ENCODE data around the gene NFYA.

The NFYA gene

DNA sequence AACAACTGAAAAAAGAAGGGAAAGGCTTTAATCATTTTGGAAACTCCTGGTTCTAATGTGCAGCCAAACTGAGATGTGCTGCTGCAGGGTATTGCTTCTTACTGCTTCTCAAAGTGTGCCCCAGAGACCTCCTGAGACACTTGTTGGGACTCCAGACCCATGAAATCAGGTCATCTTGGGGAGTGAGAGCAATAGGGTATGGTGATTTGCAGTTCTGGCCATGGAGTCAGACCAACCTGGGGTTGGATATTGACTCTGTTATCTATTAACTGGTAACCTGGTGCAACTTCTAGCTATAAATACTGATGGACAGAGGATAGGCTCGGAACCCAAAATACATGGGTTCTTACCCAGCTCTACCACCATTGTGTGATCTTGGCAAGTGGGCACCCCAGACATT, 26.7 kb upstream of the NFYA start:
- no peak for DNase-seq (ENCODE audit: low read depth in 2 of 2)

DNA sequence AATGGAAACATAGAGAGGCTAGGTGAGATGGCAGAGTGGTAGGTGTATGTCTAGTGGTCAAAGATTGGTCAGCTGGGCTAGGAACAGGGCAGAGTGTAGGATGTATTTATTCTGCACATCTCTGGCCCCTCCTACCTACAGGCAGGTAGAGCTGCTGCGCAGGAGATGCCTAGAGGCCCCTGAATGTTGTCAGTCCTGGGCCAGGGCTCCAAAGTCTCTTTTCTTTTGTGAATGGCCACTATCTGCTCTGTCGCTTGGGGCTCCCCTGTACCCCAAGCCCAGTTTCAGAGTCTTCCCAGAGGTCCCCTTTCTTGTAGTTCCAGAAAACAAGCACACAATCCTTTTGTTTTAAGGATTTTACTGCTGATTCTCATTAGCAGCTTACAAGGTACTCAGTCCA, 25.5 kb upstream of the NFYA start:
- no peak for DNase-seq (ENCODE audit: low read depth in 2 of 2)

DNA sequence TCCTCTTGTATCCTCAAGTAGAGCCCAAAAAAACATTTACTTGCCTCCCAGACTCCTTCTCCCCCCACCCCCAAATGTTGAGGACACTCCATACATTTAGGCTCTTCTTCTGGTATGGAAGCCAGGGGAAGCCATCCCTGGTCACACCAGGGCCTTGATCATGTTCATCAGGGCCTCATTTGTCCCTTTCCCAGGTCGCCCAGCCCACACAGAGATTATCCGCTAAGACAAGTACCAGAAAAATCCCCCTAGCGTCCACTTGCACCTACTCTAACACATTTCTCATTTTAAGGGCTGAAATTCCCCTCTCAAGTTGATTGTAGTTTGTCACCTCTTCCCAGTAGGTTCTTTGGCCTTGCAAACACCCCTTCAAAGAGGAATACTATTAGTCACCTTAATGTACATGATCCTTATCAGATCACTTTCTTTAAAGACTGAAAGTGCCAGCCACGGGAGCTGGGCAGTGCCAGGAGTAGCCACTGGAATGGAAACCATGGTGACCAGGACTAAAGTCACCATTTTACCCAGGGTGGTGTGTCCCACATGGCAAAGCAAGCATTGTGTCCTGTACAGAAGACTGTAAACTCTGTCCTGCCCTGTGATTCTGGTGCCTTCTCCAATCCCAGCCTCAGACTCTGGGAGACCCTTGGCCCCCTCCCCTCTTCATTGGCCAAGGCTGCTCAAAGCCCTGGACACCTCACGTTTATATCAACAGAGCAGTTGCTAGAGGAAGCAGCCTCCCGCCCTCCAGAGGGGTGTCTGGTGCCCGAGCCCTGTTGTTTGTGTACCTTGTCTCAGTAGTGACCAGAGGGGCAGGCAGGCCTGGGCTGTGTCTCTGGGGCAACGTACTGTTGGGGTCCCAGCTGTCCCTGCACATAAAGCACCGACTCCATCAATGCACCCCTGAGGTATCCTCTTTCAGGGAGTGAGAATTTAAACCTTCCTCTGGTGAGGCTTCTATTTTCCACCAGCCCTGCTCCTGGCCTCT, 24.7 kb upstream of the NFYA start:
- no peak for DNase-seq (ENCODE audit: low read depth in 2 of 2)

DNA sequence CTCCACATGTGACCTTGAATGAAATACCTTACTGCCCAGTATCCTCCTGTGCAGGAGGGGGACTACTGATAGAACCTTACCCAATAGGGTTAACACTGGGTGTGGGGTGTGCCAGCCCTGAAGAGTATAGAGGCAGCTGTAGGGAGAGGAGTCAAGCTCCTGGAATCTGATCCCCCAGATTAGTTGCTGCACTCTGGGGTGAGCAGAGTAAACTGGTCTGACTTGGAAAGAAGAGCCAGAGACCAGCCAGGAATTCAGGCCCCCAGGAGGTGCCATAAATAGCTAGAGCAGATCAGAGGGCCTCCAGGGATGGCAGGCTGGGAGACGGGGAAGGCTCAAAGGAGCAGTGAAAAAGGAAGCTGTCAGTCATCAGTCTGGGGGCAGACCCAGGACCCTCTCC, 23.3 kb upstream of the NFYA start:
- DNase-seq (ENCODE audit: low read depth in 2 of 2): no peak

DNA sequence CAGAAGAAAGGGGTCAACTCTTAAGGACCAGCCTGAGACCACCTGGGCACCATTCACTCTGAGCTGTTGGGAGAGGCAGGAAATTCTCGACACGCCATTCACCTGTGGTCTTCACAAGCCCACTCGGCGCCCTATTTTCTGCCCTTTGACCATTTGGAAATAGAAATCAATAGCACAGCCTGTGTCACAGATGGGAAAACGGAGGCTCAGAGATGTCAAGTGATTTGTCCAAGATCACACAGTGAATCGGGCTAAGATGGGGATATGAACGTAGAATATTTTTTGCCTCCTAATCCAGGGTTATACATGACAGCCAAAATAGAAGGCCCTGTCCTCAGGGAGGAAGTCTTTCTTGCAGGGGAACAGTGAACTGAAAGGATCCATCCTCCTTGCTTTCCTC, 22.8 kb upstream of the NFYA start:
- no peak for DNase-seq (ENCODE audit: low read depth in 2 of 2)

DNA sequence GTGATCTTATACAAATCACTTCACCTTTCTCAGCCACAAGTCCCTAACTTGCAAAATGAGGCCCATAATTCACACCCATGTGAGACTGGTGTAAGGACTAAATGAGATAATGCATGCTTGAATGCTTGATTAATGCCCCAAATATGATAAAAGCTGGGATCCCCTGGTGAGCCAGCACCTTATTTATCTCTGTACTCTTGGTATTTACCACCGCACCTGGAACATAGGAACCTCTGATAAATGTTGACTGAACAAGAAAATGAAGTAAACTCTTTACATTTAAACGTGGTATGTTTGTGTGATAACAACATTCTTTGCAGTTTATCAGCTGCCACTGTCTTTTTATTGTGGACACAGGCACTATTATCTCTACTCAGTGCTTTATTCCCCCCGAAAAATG, 22.2 kb upstream of the NFYA start:
- no peak for DNase-seq (ENCODE audit: low read depth in 2 of 2)

DNA sequence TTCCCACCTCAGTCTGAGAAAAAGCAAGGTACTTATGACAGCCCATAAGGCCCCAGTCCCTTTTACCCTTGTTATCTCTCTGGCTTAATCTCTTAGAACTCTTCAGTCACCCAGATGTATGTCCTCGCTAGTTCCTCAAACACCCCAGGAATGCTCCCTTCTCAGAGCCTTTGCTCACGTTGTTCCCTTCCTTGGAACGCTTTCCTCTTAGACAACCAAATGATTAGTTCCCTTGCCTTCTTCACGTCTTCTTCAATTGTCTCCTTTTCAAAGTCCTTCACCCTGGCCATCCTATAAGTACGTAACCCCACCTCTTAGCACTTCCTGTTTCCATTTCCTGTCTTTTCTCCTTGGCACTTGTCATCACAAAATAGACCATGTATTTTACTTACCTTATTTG, 20.9 kb upstream of the NFYA start:
- DNase-seq (ENCODE audit: low read depth in 2 of 2): no peak

DNA sequence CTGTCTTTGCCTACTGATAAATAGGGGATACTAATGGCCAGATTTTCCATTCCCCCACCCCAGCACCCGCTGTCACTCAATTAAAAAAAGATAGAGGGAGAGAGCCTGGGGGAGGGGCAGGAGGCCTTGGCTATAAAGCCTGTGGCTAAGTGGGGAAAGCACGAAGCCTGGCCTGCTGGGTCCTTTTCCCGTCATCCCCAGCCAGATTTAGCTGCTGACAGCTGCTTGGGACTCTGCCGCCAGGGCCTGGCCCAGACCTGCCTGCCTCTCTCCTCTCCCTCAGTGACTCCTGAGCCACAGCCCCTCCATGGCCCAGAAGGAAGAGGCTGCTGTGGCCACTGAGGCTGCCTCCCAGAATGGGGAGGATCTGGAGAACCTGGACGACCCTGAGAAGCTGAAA, 19.7 kb upstream of the NFYA start, which contains the start of gene APOBEC2:
TSS of gene APOBEC2 (plus strand) at position 162 of the 400 bp plus-strand sequence. CDS start at position 308, 146 bp downstream.
- DNase-seq (ENCODE audit: low read depth in 2 of 2): no peak

DNA sequence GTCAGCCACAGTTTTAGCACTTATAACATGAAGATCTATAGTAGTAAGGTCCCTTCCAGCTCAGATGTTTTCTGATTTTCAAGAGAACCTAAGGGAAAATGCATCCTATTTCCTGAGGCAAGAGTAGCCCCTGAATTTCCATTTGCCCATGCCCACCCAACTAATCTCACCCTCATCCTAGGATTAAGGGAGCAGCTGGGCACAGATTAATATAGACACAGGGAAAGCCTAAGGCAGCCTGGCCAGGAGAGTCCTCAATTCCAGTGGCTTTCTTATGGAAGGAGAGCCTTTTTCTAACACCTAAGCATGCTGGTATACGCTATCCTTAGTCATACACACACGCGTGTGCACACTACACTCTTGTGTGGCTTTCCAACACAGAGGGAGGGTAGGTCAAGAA, 18.3 kb upstream of the NFYA start:
- no peak for DNase-seq (ENCODE audit: low read depth in 2 of 2)

DNA sequence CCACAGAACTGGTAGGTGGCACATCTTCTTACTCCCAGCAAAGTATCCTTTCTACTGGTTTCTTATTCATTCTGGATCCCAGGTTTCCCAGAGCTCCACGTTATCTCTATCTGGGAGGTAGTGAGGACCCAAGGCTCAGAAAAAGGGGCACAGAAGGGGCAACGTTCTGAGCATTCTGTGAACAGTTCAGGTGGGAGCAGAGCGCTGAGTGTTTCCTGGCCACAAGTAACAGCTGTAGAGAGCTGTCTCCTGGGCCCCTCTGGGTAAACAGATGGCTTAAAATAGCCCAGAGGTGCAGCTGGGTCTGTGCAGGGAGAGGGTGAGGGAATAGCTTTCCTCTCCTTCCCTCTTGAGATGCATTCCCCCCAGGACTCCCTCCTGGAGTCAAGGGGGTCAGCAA, 17.6 kb upstream of the NFYA start:
- DNase-seq (ENCODE audit: low read depth in 2 of 2): no peak

DNA sequence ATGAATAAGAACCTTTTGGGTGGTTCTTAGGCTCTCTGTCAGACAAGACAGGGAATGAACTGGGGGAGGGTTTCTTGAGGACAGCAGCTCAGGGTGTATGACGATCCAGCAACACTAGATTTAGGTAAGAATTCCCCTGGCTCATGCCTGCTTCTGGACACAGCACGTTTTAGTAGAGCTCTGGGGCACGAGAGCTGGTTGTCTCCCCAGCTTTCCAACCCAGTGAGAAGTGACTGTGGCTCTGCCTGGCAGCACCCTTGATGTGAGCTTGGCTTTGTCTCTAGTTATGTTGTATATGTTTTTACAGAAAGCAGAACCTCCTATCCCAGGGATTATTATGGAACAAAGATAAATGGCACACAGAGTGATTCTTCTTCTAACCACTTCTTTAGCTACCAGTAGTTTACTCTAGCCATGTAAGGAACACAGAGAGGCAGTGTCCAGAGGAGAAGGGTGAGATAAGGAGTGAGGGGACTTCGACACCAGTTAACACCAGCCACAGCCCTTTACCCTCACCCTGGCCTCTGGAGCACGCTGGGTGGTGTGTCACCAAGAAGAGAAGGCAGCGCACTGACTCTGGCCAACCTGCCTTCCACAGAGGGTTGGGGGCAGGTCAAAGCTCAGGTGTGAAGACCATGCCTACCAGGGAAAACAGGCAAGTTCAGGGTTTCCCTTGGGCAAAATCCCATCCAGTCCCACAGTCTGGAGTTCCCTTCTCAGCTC, 15.8 kb upstream of the NFYA start:
- no peak for DNase-seq (ENCODE audit: low read depth in 2 of 2)

DNA sequence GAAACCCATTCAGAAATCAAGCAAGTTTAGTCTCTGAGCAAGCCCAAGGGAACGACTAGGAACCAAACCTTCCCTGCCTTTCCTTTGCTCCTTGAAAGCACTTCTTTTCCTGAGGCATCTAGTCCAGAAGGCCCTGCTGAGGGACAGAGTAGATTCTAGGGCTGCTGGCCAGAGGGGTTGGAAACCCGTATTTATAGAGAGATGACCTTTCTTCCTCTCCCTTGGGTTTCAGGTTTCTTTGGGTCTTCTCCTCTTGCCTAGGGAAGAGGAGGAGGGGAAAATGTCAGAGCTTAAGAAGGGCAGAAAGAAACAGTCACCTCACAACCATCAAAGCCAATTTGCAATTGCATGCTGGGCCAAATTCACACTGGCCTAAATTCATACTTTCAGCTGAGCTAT, 14.0 kb upstream of the NFYA start:
- DNase-seq (ENCODE audit: low read depth in 2 of 2): no peak

DNA sequence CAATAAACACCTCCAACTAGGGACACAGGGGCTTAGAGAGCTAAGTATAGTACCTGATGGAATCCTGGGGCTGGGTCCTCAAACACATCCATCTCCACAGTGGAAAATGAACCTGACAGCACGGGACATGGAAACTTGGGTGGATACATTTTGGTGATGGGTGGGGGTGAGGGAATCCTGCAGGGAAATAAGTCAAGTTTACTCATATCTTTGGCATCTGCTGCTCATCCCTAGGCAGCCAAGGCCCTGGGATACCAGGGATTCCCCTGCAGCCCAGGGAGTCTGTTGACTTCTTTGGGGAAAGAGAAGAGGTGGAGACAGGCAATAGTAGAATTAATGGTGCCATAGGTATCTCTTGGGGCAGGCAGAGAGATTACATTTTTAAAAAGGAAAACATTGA, 13.2 kb upstream of the NFYA start:
- DNase-seq (ENCODE audit: low read depth in 2 of 2): no peak

DNA sequence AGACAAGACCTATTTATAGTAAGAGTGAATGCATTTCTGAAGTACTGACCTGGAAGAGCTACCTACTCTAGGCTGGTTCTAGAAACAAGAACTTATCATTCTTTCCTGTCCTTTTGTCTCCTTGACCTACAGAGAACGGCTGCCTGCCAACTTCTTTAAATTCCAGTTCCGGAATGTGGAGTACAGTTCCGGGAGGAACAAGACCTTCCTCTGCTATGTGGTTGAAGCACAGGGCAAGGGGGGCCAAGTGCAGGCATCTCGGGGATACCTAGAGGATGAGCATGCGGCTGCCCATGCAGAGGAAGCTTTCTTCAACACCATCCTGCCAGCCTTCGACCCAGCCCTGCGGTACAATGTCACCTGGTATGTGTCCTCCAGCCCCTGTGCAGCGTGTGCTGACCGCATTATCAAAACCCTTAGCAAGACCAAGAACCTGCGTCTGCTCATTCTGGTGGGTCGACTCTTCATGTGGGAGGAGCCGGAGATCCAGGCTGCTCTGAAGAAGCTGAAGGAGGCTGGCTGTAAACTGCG, 11.5 kb upstream of the NFYA start:
- DNase-seq (ENCODE audit: low read depth in 2 of 2): no peak

DNA sequence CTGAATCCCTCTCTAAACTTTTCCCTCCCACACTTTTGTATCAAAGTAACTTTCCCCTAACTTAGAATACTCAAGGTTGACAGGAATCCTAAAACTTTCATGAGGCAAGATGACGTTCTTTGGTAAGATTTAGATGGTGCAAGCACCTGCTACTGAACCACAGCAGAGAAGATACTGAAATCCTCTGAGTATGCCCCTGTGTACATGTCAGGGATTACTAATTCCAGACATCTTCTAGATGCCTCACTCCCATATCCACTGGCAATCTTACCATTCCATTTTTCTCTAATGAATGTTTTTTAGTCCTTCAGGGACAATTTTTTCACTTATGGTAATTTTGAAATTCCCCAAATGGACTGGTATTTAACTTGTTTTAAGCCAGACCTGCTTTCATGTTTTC, 10.7 kb upstream of the NFYA start:
- no peak for DNase-seq (ENCODE audit: low read depth in 2 of 2)

DNA sequence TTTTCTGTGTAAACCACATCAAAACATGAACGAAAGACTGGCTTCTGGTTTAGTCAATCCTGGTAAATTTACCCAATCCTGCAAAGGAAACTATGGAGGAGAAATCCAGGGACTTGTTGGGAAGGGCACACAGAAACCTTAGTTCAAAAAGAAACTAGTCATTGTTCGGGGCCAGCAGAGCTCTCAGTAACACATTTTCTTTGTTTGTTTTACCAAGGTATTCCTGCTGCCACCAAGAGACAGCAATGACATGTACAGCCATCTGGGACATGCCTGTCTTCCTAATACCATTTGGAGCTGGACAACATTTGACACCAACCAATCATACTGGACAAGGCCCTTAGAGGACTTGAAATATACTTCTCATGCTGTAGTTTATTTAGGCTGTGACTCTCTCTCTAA, 8.9 kb upstream of the NFYA start:
- no peak for DNase-seq (ENCODE audit: low read depth in 2 of 2)

DNA sequence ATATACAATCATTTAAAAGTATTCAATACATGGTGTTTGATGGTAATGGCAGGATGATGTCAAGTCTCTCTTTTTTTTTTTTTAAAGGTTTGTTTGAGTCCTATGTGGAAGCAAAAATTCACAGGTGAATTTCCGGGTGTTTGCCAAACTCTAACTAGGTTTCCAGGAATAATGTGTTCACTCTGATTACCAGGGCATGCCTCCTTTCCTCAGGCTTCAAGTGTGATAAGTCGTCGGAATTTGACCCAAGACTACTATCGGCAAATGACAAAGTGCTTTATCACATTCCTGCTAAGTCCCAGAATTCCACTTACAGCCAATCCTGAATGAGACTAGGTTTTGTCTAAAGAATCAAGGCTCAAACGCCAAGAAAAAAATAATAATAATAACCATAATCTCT, 7.9 kb upstream of the NFYA start:
- no peak for DNase-seq (ENCODE audit: low read depth in 2 of 2)

DNA sequence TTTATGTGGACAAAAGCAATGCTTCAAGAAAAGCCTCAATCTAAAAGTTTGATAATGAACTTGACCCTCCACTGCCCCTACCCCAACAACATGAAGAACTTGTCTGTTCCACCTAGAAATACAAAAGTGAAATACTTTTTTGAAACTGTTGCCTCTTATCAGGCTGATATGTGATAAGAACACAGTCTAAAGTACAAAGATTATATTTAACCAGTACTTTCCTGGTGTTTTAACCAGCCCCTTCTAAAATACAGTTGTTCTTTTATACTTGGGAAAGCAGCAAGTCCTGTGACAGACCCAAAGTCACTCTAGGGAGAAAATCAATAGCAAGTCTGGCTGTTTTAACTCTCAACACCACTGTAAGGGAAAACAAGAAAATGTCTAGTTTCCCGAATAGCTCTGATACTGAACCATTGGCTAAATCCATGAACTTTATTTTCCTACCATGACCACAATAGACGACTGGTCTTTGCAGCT, 7.2 kb upstream of the NFYA start:
- no peak for DNase-seq (ENCODE audit: low read depth in 2 of 2)

DNA sequence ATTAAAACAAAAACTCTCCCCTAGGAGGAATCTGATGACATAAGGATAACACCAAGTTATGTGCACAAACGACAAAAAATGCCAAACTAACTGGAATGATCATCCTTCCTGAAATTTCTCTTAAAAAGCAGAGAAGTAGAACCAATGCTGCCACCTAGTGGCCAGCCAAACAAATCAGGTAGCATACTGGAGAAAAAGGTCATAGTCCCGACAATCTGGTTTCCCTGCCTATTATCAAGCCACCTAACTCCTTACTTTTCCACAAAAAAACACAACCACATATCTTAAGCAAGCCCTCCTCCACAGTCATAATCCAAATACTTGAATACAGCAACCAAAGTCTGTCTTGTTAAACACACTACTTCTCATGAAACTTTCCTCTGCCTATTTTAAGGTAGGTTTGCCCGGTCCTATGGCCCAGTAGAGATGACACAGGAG, 5.9 kb upstream of the NFYA start:
- DNase-seq (ENCODE audit: low read depth in 2 of 2): peak; percentile 29 to 36

DNA sequence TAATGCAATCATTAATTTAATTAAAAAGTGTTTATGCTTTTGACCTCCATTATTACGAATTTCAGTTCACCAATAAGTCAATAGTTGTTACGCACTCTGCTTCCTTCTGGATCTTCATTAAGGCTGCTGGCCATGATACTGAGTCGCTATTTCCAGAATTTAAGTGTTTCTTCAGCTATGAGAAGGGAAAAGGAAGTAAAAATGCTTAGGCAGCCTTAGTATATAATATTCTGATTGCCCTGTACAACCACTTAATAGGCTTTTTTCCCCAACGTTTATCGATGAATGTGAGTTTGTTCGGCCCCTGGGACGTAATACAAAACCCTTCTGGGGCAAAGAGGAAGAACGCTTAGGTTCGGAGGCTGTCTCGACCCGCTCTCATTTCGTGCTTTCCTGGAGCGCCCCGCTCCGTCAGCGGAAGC, 1.3 kb upstream of the NFYA start:
- DNase-seq (ENCODE audit: low read depth in 2 of 2): peak in 1 of 2 donors; percentile 49

DNA sequence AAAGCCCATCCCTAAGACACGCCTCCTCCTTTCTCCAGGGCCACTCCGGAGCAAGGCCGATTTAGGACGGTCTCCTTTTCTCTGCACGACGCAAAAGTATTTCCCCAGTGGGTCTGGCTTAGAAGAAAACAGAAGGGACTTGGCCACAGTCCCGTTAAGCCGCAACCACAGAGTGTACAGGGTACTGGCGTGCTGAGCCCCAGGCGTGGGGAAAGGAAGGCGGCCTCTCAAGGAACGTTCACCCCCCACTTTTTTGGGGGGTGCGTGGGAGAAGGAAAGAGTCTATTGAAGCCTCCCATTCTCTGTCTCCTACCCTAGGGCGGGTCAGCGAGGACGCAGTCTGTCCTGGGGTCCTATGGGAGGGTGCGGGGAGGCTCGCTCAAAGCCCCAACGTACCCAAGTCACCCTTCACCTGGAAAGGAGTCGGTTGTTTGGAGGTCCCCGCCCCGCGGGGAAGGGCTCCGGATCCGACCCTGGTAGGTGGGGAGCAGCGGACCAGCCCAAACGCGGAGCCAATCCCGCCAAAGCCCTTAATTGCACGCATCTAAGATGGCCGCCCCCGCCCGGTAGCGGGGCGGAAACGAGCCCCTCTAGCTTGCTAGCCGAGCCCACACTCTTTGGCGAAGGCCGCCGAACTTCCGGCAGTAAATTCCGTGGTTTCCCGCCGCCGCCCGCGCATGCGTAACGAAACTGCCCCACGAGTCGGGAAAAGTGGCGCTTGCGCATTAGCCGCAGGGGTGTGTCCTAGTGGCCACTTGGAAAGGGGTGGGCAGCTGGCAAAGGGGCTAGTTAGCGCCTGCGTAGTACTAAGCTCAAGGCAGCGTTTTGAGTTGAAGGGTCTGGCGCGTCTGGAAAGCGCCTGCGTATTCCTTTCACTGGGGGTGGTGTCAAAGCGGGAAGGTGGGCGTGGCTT, 595 bp upstream of the NFYA start, which contains the start of gene OARD1:
TSS of gene OARD1 (minus strand) at position 434 of the 913 bp plus-strand sequence. CDS start 722 bp downstream, outside the sequence.
- peak; percentile 98 to 99 for DNase-seq (ENCODE audit: low read depth in 2 of 2)
